Hematopoietic multipotent progenitor cell treated with erythropoietin and hydrocortisone succinate and interleukin-3 and kit ligand, for 17 days (in vitro differentiated cells): ENCODE measurements around the gene HGD.
"Not testable (repeated sequence)": the region's sequence is repeated elsewhere in the genome, so short reads cannot be mapped to it uniquely, and the experiment has no call there.

Experiments
- DNase-seq: peaks from one replicate; pipeline ENCODE4 v3.0.0-alpha.2; 2015; ENCODE audit warnings: low spot score

HGD gene

DNA sequence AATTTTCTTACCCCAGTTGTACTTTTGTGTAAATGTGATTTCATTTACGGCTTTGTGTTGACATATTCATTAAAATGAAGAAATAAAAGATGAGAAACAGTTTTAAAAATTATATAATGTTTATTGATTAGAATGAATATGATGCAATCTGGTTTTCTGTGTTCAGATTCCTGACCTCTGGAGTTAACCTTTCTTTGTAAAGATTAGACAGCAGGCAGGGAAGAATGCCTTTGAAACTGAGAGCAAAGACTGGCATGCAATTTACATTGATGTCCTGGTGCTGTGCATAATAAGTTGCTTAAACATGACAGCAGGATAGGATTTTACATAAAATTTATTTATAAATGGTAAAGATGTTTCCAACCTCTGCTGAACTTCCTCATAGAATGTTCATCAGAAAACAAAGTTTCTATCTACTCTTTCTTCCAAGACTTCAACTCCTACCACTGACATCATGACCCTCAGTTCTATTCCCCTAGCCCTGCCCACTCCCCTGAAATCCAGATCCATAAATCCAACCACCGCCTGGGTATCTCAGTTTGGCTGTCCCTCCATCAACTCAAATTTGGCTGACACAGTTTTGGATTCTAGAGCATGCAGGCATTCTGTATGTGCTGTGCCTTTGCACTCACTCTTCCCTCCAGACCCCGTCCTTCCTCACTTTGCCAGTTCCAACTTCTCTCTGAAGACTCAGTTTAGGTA is 1.7 kb downstream of the HGD start:
- DNase-seq, result no peak

DNA sequence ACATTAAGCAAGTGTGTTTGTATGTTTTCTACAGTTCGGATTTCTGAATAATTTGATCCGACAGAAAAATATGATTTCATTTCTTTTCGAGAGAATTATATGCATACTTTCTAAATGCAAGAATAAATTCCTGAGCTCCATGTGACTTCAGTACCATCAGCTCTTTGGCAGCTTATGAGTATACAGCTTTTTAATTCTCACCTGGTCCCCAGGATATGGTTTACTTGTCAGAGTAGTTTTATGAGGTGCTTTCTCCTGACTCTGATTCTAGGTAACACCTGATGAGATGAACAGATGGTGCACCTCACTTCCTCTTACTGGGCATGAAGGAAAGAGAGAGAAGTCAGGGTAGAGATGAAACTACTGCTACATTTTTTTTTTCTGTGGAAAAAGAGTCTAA is 3.1 kb downstream of the HGD start:
- no peak for DNase-seq

DNA sequence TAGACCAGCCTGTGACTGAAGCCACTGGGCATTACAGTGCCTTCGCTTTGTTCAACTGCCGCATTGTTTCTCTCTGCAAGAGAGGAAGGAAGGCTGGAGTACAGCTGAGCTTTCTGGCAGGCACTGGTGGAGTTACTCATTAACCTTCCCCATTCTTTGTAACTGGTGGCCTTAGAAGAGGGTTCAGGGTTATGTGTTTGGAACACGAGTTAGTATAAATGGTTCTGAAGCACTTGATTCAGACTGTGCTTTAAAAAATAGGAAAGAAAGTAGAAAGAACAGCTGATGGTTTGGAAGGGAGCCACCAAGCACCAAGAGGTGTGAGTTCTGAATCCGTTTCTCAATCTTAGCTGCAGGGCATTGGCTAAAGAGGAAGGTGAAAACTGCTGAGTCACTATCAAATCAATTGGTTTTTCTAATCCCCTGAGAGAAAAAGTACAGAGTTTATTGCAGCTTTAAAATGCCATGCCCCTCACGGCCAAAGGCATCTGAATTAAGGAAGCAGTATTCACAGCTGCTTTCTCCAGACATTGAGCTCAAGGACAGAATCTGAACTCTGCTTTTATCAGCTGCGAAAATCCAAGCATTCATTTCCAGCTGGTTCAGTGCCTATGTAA is 3.6 kb downstream of the HGD start:
- DNase-seq, result peak; percentile 6

DNA sequence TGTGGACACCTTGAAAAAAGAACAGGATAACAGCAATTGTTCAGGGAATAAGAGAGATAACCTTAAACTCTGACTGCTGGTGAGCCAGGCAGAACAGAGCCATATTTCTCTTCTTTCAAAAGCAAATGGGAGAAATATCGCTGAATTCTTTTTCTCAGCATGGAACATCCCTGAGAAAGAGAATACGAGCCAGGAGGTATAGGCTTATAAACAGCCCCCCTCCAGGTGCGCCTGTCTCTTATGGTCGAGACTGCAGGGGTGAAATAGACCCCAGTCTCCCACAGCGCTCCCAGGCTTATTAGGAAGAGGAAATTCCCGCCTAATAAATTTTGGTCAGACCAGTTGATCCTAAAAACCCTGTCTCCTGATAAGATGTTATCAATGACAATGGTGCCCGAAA is 4.8 kb downstream of the HGD start:
- not testable (repeated sequence) for DNase-seq

DNA sequence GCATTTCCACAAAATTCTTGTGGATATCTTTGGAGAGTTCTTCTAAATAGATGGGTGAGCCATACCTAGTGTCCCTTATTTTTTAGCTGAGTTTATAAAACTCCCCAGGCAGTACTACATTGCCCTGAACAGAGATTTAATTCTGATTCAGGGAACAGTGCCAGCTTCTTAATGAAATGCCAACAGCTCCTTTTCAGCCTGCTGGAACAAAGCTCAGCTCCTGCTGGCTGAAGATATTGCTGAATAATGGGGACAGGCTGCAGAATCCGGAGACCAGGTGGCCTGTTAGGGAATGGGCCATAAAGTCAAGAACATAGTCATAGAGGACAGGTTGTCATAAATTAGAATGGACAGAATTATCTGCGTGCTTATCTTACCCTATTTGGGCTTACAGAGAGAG is 8.9 kb downstream of the HGD start:
- no peak for DNase-seq

DNA sequence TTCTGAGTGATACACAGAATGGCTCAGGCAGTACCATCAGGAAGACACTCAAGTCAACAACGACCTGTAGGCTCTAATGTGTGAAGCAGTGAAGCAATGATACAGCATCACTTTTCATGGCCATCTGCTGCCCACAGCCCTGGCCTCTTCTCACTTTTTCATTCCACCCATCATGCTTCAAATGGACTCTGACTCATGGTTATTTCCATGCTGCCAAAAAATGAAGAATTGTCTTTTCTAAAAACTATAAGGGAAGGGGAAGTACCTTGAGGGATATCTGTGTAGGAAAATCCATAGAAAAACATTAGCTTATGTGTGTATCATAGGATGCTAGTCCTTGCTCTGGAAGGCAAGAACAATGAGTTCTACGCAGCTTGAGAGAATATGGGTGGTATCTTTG is 11.5 kb downstream of the HGD start:
- DNase-seq, result no peak

DNA sequence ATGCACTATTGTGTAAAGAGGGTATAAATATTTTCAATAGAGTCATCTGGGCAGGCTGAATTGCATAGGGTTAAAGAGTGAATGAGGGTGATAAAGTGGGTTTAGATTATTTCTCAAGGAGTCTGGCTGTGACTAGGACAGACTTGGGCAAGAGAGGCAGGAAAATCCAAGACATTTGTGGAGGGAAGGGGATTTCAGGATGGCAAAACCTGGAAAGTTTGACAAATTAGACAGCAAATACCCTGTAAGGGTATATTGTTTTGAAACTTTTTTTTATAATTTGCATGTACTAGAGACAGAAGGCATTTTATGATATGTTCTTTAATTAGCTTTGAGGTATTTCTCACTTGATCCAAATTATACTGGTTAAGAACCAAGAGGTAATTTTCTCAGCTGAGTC is 17.1 kb downstream of the HGD start:
- DNase-seq, result no peak

DNA sequence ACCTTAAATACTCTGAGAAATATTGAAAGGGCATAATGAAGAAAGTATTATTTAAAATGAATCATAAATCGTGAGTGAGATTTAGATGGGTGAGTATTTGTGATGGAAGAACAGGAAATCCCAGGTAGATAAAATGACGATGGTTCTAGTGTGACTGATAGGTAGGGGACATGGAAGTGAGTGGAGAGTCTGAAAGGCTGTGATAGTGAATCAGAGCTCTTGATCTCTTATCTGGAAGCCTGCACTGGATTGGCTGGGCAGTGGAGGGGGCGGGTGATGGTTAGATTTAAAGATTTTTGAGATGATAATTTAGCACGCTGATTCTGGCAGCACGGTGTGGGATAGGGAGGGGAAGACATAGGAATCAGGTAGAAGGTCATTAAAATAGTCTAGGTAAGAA is 20.1 kb downstream of the HGD start:
- no peak for DNase-seq

DNA sequence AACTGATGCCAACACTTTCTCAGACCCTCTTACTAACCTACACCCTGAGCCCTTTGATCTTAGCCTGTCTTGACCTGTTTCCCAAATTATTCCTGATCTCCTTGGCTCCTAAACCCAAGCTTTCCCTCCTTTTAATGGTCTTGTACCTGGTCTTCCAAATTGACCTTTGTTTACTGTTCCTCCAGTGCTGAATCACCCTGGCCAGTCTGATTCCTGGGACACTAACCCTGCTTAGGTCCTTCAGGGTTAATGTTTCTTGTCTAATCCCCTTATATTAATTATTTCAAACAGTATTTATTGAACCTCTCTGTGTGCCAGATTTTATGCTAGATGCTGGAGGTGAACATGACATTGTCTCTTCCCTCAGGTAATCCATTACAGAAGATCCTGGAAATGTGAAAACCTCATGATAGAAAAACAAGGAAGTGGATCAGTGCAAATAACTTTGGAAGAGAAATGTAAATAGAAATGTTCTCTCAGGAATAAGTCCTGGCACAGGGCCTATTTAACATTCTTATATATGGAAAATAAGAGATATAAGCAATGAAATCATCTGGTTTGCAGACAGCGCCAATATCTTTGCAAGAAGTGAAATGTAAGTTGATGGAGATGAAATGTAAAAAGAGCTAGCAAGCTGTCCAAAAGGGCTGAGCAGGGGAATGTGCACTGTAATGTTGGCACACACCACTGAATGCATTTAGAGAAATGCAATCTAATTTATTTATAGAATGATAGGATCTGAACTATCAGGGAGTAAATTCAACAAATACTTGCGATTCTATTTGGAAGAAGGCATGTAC is 20.7 kb downstream of the HGD start:
- DNase-seq, result no peak

DNA sequence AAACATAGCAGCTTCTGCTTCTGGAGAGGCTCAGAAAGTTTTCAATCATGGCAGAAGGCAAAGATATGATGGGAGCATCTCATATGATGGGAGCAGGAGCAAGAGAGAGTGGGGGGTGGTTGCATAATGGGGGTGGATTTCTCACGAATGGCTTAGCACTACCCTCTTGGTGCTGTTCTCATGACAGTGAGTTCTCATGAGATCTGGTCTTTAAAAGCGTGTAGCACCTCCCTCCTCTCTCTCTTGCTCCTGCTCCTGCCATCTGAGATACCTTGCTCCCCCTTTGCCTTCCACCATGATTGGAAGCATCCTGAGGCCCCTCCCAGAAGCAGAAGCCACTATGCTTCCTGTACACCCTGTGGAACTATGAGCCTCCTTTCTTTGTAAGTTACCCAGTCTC is 22.2 kb downstream of the HGD start:
- DNase-seq, result no peak

DNA sequence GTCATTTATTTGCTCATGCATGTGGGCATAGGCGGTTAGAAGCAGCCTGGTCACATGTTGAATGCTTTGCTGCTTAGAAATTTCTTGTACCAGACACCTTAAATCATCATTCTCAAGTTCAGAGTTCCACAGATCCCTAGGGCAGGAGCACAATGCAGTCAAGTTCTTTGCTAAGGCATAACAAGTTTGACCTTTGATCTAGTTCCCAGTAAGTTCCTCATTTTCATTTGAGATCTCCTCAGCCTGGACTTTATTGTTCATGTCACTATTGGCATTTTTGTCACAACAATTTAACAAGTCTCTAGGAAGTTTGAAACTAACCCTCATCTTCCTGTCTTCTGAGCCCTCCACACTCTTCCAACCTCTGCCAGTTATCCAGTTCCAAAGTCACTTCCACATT is 22.8 kb downstream of the HGD start:
- DNase-seq, result no peak

DNA sequence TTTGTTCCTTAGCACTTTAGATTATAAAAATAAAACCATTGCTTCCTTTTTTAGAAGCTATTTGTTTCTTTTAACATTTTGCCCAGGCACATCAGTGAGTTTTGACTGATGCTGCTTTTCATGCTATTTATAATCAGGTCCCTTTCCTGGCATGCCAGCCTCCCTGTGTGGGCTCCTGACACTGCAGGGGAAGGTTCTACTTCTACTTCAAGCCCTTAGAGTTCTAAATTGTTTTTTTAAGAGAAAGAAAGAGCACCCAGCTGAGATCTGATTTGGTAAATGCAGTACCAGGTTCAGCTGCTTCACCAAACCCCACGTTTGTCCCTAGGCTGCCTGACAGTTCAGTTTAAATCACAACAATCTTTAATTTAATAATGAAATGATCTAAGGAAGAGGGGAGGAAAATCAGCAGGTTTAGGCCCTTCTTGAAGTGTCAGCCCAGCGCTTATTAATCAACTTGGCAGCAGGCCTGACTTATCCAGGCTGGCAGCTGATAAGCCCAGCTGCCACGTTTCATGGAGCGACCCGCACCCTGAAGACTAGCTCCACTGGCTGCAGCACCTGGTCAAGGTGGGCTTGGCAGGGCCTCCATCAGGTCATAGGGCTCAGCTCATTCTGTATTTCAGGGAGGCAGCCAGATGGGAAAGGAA is 29.0 kb downstream of the HGD start:
- DNase-seq, result no peak

DNA sequence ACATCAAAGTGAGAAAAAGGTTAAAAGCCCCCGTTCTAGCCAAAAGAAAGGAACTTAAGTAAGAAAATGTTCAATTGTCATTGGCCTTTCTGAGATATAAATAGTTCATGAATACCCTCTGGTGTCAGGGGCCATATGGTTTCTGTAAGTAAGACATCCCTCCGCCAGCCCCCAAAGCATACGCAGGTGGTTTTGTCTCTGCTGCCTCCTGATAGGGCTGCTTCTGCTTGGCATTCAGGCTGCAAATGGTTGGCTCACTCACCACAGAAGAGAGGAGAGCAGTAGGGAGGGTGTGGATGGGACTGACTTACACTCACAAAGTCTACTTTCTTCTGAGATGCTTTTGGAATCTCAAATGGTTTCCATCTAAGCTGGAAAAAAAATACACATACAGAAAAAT is 29.8 kb downstream of the HGD start:
- DNase-seq, result no peak

DNA sequence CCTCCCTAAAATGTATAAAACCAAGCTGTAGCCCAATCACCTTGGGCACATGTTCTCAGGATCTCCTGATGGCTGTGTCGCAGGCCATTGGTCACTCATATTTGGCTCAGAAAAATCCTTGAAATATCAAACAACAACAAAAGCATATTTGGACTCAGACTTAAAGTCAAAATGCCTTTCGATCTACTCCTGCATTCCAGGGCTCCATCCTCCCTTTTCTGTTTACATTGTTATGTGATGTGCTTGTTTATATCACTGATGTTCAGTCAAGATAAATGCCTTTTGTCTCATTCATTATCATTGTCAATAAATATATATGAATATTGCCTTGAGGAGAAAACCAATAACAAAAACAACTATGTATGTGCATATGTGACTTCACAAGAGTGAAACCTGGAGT is 31.7 kb downstream of the HGD start:
- DNase-seq, result no peak

DNA sequence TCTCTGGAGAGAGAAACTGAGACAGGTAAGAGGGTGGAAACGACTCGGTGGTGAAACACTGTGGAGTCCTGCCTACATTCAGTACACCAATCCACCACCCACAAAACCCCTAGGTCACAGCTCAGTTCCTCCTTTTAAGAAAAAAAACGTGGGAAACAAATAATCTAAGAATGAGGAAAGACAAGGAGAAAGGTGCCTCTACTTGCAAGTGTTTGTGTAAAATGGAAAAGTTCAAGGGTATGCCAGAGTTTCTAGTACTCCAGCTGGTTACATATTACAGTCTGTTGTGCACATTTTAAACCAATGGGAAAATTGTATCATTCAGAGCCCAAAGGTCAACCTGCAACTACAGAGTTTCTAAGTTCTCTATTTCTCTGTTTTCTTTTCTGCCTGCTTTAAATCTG is 32.2 kb downstream of the HGD start:
- no peak for DNase-seq

DNA sequence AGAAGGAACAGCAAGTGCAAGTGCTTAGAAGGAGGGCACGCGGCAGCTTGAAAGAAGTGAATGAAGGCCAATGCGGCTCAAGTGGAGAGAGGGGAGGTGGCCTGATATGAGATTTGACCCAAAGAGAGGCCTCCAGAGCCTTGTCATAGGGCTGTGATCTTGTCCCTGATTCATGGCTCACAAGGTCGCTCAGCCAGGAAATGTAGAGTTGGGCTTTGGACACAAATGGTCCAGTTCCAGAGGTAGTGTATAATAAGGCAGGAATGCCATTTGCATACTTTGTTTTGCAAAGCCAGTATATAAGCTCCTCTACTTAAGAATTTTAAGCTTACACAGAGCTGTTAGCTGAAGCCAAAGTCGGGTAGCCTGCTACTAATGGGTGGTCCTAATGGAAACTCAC is 33.7 kb downstream of the HGD start:
- no peak for DNase-seq

DNA sequence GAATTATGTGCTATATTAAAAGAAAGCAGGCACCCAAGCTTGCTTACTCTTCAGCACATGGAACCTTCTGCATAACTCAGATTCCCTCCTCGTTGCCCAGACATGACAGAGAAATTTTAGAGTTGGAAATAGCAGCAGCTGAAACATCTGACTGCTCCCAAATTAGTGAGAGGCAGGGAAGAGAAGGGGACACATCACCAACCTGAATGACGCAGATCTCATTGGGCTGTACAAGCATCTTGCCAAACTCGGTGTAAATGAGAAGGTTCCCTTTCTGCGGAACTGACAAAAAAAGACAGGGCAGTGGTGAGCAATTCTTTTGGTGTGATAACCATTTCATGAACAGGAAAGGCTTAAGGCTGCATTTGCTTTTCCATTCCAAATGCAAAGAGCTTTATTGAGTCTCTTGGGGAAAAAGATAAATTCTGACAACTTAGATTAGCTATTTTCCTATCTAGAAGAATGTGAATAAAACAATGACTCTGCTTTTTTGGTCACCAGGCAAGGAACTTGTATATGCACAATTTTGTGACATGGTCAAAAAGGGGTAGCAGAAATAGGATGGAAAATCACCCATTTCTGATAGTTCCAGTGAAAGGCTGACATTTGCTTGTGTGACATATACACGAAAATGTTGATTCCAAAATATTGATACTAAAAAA is 35.1 kb downstream of the HGD start:
- no peak for DNase-seq

DNA sequence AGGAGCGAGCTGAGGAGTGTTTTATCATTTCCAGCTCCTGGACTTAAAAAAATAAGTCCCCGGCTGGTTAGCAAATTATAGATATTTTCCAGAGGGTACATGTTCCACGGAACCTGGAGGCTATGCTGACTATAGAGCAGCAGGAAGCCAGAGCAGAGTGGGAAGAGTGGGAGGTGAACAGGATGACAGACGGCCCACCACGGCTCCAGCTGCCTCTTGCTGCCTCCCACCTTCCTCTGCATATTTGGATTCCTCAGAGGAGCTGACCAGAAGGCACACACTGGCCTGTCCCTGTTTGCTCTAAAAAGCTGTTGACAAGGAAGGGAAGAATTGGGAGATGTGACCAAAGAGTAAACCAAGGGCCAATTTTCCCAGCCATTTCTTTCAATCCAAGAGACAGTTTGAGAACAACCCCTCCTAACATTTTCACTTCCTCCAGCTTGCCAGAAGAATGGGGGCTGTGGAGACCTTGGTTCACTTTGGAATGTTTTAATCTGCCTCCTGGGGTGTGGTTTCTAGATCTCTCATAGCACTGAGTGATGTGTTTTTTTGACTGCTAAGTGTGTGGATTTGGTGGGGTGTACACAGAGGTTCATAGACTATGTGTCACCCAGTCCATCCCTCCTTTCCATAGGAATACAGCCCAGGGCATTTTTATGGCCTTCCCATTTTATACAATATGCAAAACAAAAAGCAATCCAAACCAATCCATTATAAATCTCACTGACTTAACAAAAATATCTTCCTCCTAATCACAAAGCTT is 36.8 kb downstream of the HGD start:
- DNase-seq, result no peak

DNA sequence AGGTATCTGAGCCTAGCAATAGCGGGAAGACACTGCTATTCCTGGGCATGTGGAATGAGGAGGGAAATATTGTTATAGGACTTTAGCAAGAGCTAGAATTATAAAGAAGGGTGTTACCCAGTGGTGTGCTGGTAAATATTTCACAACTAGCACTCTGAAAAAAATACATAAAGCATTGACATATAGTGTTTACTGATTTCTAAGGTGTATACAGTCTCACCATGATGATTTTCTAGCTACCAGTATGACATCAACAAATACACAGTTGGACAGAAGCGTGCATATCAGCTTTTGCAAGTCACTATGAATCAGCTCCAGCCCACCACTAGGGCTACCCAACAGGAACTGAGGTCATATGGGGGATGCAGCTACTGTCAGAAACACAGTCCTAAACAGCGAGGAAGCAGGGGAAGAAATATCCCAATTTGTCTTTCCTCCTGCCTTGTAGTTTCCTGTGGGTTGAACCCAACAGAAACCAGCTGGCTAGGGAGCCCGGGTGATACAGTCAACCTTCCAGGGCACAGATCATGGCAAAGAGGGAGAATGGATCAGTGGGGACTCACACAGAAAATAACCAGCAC is 39.6 kb downstream of the HGD start:
- DNase-seq, result peak; percentile 6

DNA sequence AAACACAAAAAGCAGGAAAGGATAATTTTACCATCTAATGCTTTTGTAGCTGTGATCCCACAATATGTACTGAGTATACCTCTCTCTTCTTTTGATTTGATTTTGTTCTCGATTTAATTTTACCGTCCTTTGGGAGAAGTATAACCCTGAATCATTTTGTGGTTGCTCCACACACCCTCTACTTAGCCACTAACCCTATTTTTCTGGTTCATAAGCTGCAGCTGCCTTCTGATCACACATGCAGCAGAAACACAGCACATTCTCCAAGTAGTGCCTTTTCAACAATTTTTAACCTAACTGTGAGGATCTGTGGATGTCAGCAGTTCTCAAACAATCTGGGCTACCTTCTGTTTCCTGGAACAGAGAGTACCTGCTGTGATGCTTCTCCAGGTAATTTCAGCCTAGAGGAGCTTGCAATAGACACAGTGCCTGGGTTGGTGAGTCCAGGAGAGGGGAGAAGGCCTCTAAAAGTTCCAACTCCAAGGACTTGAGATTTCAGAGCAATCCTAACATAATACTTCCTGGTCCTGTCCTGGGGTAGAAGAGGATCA is 40.3 kb downstream of the HGD start:
- DNase-seq, result no peak

DNA sequence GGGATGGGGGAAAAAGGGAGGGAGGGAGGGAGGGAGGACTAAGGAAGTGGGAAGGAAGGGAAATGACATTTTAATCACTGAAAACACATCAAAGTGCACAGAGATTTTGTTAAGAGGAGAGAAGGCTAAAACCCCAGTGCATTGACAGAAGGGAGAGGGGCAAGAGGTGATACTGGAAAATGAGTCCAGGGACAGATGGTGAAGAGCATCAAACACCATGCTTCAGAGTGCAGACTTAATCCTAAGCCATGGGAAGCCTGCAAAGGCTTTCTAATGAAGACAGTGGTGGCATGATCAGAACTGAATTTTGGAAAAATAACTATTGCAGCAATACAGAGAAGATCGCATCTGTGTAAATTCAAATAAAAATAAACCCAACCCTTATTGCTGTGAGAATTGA is 41.8 kb downstream of the HGD start:
- DNase-seq, result no peak
